ENCODE data around the gene RANBP3L.
"Not testable (repeated sequence)": the region's sequence is repeated elsewhere in the genome, so short reads cannot be mapped to it uniquely, and the experiment has no call there.

Gene RANBP3L

GRCh38 chr5:36298552-36298951, 3.1 kb downstream of the RANBP3L start:
- no peak for TF ChIP-seq CTCF (IDR thresholded peaks at IDR 0.05; ENCODE audit: insufficient read depth, low read length, poor library complexity, severe bottlenecking)
- no peak for DNase-seq (ENCODE audit: extremely low read depth, insufficient read length)
- Histone ChIP-seq H3K27me3 (replicated peaks; ENCODE audit: control insufficient read depth, insufficient read depth, low read length) (no peaks in the 10 kb centered on the region), H3K36me3 (ENCODE audit: control insufficient read depth, insufficient read depth, low read length) (no peaks in the 10 kb centered on the region), H3K4me3 (replicated peaks; ENCODE audit: low read depth, low read length) (no peak overlapping the region)

DNA sequence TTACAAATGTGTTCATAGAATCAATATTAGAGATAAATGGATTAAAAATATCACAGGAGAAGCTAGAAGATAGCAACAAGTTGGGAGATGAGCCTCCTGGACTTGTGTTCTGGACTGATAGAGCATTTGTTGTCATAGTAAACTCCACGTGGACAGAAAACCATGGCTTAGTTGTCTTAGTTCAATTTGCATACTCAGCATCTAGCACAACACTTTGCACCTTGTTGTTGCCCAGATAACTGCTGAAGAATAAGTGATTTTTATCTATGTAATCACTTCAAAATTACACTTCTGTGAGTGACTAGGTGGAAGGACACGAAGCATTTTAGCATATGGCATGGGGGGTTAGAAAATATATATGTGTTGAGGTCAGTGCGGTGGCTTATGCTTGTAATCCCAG, 4.0 kb downstream of the RANBP3L start:
- Histone ChIP-seq H3K36me3 (ENCODE audit: control insufficient read depth, insufficient read depth, low read length) (no peaks in the 10 kb centered on the region), H3K27me3 (replicated peaks; ENCODE audit: control insufficient read depth, insufficient read depth, low read length) (no peaks in the 10 kb centered on the region), H3K4me3 (replicated peaks; ENCODE audit: low read depth, low read length) (no peak overlapping the region)
- DNase-seq (ENCODE audit: extremely low read depth, insufficient read length): no peak
- no peak for TF ChIP-seq CTCF (IDR thresholded peaks at IDR 0.05; ENCODE audit: insufficient read depth, low read length, poor library complexity, severe bottlenecking)

- Histone ChIP-seq H3K36me3 (ENCODE audit: control insufficient read depth, insufficient read depth, low read length) (no peaks in the 10 kb centered on the region), H3K27me3 (replicated peaks; ENCODE audit: control insufficient read depth, insufficient read depth, low read length) (no peaks in the 10 kb centered on the region), H3K4me3 (replicated peaks; ENCODE audit: low read depth, low read length) (no peak overlapping the region)
- no peak for TF ChIP-seq CTCF (IDR thresholded peaks at IDR 0.05; ENCODE audit: insufficient read depth, low read length, poor library complexity, severe bottlenecking)
- DNase-seq (ENCODE audit: extremely low read depth, insufficient read length): no peak
These were observed 15.7 kb downstream of the RANBP3L start for GRCh38 chr5:36285837-36286615.

DNA sequence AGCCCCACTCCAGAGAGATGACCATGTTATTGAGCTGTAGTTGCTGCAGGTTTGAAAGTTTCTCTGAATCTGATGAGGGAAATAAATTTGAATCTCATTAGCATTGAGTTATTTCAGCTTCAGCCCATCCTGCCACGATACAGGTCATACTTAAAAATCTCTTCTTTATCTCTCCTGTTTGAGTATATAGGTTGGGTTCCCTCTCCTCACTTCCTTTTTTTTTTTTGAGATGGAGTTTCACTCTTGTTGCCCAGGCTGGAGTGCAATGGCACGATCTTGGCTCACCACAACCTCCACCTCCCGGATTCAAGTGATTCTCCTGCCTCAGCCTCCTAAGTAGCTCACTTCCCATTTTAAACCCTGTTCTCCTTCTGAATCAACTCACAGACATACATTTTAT, 17.9 kb downstream of the RANBP3L start:
- H3K36me3 ChIP-seq (ENCODE audit: control insufficient read depth, insufficient read depth, low read length); H3K4me3 ChIP-seq (replicated peaks; ENCODE audit: low read depth, low read length); H3K27me3 ChIP-seq (replicated peaks; ENCODE audit: control insufficient read depth, insufficient read depth, low read length); DNase-seq (ENCODE audit: extremely low read depth, insufficient read length): not testable (repeated sequence)

DNA sequence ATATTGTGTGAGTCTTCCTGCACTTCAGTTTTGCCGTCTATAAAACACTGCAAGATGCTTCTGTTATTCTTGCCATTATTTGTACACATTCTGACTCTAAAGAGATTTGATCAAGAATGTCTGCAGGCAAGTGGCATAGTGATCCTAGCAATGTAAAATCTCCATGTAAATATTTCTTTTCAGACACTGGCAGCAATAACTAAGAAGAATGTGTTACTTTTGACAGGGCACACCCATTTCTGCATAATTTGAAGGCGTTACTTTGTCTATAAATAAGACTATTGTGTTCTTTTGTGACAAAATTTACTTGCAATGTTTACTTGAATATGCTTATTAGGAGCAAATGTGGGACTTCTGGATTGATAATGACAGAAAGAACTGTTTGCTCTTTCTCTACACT, 20.1 kb downstream of the RANBP3L start:
- no peak for DNase-seq (ENCODE audit: extremely low read depth, insufficient read length)
- TF ChIP-seq CTCF (IDR thresholded peaks at IDR 0.05; ENCODE audit: insufficient read depth, low read length, poor library complexity, severe bottlenecking): no peak

GRCh38 chr5:36279054-36279698, 22.5 kb downstream of the RANBP3L start:
- Histone ChIP-seq H3K4me3 (replicated peaks; ENCODE audit: low read depth, low read length) (no peak overlapping the region), H3K36me3 (ENCODE audit: control insufficient read depth, insufficient read depth, low read length) (no peaks in the 10 kb centered on the region), H3K27me3 (replicated peaks; ENCODE audit: control insufficient read depth, insufficient read depth, low read length) (no peaks in the 10 kb centered on the region)
- no peak for TF ChIP-seq CTCF (IDR thresholded peaks at IDR 0.05; ENCODE audit: insufficient read depth, low read length, poor library complexity, severe bottlenecking)
- no peak for DNase-seq (ENCODE audit: extremely low read depth, insufficient read length)

More for the DNA sequence above, 20.1 kb downstream of the RANBP3L start:
- Histone ChIP-seq H3K36me3 (ENCODE audit: control insufficient read depth, insufficient read depth, low read length) (no peaks in the 10 kb centered on the region), H3K27me3 (replicated peaks; ENCODE audit: control insufficient read depth, insufficient read depth, low read length) (no peaks in the 10 kb centered on the region), H3K4me3 (replicated peaks; ENCODE audit: low read depth, low read length) (no peak overlapping the region)
